ENCODE results near the gene VASH1.
A peak's percentile ranks its signal among the peaks of the same experiment; 100 is the strongest.

DNA sequence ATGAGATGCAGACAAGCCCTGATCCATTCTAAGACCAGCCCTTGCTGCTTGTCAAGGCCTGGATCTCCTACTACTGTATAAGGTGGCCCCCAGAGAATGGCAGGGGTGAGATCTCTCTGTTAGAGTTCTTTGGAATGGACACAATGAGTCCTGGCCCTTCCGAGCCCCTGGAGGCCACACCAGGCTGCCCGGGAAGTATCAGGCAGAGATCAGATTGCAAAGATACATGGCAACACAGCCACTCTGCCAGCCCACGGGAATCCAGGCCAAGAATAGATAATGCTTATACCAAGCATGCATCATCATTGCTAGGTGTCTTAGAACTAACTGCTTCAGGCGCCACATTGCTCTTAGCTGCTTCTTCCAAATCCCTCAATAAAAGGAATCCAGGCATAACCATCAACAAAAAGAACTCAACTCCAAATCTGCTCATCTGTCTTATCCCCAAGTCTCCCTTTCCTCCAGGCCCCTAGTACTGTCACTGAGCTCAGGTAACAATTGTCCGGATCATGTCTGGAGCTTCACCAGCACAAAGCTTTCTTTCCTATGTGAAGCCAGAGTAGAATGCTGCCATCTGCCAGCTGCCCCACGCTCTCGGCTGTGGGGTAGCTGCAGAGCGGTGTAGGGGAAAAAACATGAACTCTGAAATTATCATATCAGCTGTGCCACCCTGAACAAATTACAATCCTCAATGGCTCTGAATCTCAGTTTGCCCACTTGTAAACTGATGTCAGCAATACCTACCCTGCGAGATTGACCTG is 5.5 kb upstream of the VASH1 start:
- TF ChIP-seq GATA3 (IDR thresholded peaks at IDR 0.05; ENCODE audit: low read depth, low read length) (no peak), GATA2 (IDR thresholded peaks at IDR 0.05; ENCODE audit: low read depth, low read length) (peak; percentile 43; the same call in 1 of the 2 replicates)
